ENCODE results near the gene PRKN.

DNA sequence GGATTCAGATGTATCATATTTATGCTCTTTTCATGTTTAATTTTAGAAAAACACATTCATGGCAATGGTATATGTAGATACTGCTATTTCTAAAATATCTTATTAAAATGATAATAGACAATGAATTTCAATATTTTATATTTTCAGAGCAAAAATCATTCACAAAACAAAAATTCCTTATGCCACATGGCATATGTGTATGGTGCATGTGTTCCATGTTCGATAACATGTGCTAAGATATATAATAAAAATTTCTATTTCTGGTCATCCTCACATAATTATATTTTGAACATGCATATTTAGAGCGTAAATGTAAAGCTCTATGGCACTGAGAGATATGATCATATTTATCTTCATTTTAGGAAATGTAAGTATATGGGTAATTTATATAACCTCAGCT lies 847.5 kb downstream of the PRKN start:
- no peak for TF ChIP-seq POLR2A (IDR thresholded peaks at IDR 0.05)
- TF ChIP-seq, protein P1, sequence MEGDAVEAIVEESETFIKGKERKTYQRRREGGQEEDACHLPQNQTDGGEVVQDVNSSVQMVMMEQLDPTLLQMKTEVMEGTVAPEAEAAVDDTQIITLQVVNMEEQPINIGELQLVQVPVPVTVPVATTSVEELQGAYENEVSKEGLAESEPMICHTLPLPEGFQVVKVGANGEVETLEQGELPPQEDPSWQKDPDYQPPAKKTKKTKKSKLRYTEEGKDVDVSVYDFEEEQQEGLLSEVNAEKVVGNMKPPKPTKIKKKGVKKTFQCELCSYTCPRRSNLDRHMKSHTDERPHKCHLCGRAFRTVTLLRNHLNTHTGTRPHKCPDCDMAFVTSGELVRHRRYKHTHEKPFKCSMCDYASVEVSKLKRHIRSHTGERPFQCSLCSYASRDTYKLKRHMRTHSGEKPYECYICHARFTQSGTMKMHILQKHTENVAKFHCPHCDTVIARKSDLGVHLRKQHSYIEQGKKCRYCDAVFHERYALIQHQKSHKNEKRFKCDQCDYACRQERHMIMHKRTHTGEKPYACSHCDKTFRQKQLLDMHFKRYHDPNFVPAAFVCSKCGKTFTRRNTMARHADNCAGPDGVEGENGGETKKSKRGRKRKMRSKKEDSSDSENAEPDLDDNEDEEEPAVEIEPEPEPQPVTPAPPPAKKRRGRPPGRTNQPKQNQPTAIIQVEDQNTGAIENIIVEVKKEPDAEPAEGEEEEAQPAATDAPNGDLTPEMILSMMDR (IDR thresholded peaks at IDR 0.05) = no peak

Data from tibial nerve (tissue), 3 donors.